ENCODE measurements around the gene TAF4.

GRCh38 chr20:62012631-62013030 lies 53.0 kb downstream of the TAF4 start:
- no peak for TF ChIP-seq POLR2A (IDR thresholded peaks at IDR 0.05; ENCODE audit: low read depth, low read length)
- no peak for TF ChIP-seq POLR2AphosphoS5 (IDR thresholded peaks at IDR 0.05; ENCODE audit: low read depth, low read length)
- TF ChIP-seq TAF1 (IDR thresholded peaks at IDR 0.05; ENCODE audit: borderline replicate concordance, low read depth, low read length), result no peak

All from GM12892 (cell line).